Measurements from ENCODE around the gene CNGA2.

The CNGA2 gene

DNA sequence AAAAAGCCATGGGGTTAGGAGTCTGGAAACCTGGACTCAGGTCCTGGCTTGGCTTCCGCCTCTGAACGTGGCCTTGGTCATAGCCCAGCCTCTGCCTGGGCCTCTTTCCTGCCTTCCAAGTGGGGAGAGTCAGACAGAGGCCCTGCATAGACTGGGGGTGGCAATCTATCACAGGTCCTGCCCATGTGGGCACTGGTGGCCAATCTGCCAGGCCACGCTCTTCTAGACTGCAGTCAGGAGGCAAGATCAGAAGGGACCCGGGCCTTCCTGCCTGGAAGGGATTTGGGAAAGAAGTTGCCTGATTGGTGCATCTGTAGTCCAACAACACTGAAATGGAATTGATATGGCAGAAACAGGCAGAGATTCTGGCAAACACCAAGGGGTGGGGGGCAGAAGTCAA, 46.1 kb downstream of the CNGA2 start:
- Histone ChIP-seq H3K27ac (ENCODE audit: low read depth, low read length) (no peak overlapping the region), H3K4me3 (ENCODE audit: low read depth in 1 of 2, low read length in 2 of 2) (no peak overlapping the region), H3K27me3 (ENCODE audit: control insufficient read depth in 1 of 2, insufficient read depth in 2 of 2, low read length in 2 of 2) (peaks cover 0 to 5% of the 10 kb centered on the region in 2 donors), H3K36me3 (ENCODE audit: insufficient read depth, low read length) (no peaks in the 10 kb centered on the region), H3K9ac (ENCODE audit: low read length) (no peak overlapping the region), H3K9me3 (ENCODE audit: low read length) (no peaks in the 10 kb centered on the region), H3K4me1 (ENCODE audit: insufficient read depth, low read length) (no peaks in the 10 kb centered on the region)

GRCh38 chrX:151789179-151789800, 54.7 kb downstream of the CNGA2 start:
- Histone ChIP-seq H3K27ac (ENCODE audit: low read depth, low read length) (no peak overlapping the region), H3K9ac (ENCODE audit: low read length) (no peak overlapping the region), H3K27me3 (ENCODE audit: control insufficient read depth in 1 of 2, insufficient read depth in 2 of 2, low read length in 2 of 2) (peaks cover 0 to 5% of the 10 kb centered on the region in 2 donors), H3K36me3 (ENCODE audit: insufficient read depth, low read length) (no peaks in the 10 kb centered on the region), H3K9me3 (ENCODE audit: low read length) (no peaks in the 10 kb centered on the region), H3K4me1 (ENCODE audit: insufficient read depth, low read length) (no peaks in the 10 kb centered on the region), H3K4me3 (ENCODE audit: low read depth in 1 of 2, low read length in 2 of 2) (no peak overlapping the region)

- Histone ChIP-seq H3K36me3 (ENCODE audit: insufficient read depth, low read length) (no peaks in the 10 kb centered on the region), H3K27ac (ENCODE audit: low read depth, low read length) (no peak overlapping the region)
These were observed 56.1 kb downstream of the CNGA2 start for GRCh38 chrX:151790481-151791160.

GRCh38 chrX:151791961-151792360, 57.4 kb downstream of the CNGA2 start:
- Histone ChIP-seq H3K9me3 (ENCODE audit: low read length) (no peaks in the 10 kb centered on the region), H3K4me1 (ENCODE audit: insufficient read depth, low read length) (no peaks in the 10 kb centered on the region), H3K27me3 (ENCODE audit: control insufficient read depth in 1 of 2, insufficient read depth in 2 of 2, low read length in 2 of 2) (peaks cover 0 to 5% of the 10 kb centered on the region in 2 donors), H3K4me3 (ENCODE audit: low read depth in 1 of 2, low read length in 2 of 2) (no peak overlapping the region), H3K36me3 (ENCODE audit: insufficient read depth, low read length) (no peaks in the 10 kb centered on the region), H3K27ac (ENCODE audit: low read depth, low read length) (no peak overlapping the region), H3K9ac (ENCODE audit: low read length) (no peak overlapping the region)

More at GRCh38 chrX:151790481-151791160, 56.1 kb downstream of the CNGA2 start:
- H3K4me1 ChIP-seq (ENCODE audit: insufficient read depth, low read length): no peaks in the 10 kb centered on the region
- peaks cover 0 to 5% of the 10 kb centered on the region in 2 donors for H3K27me3 ChIP-seq (ENCODE audit: control insufficient read depth in 1 of 2, insufficient read depth in 2 of 2, low read length in 2 of 2)
- H3K9me3 ChIP-seq (ENCODE audit: low read length): no peaks in the 10 kb centered on the region
- no peak overlapping the region for H3K9ac ChIP-seq (ENCODE audit: low read length)
- no peak overlapping the region for H3K4me3 ChIP-seq (ENCODE audit: low read depth in 1 of 2, low read length in 2 of 2)

DNA sequence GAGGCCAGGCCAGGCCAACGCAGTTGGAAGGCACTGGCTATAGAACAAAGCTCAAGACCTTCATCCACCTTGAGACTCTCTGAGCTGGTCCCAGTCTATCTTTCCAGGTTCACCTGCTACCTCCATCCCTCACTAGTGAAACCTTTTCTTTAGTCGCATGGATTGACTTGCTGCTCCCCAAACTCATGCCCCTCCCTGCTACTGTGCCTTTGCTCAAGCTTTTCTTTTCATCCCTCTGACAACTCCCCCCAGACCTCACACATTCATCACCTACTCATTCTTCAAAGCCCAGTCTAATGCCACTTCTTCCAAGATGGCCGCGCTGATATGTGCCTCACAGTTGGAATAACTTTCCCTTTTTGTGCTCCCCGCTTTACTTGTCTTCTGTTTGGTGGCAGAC, 58.0 kb downstream of the CNGA2 start:
- no peaks in the 10 kb centered on the region for H3K4me1 ChIP-seq (ENCODE audit: insufficient read depth, low read length)
- peaks cover 0 to 5% of the 10 kb centered on the region in 2 donors for H3K27me3 ChIP-seq (ENCODE audit: control insufficient read depth in 1 of 2, insufficient read depth in 2 of 2, low read length in 2 of 2)

GRCh38 chrX:151793886-151794285, 59.3 kb downstream of the CNGA2 start:
- no peaks in the 10 kb centered on the region for H3K36me3 ChIP-seq (ENCODE audit: insufficient read depth, low read length)
- H3K9ac ChIP-seq (ENCODE audit: low read length): no peak overlapping the region
- no peak overlapping the region for H3K4me3 ChIP-seq (ENCODE audit: low read depth in 1 of 2, low read length in 2 of 2)
- no peaks in the 10 kb centered on the region for H3K4me1 ChIP-seq (ENCODE audit: insufficient read depth, low read length)
- no peak overlapping the region for H3K27ac ChIP-seq (ENCODE audit: low read depth, low read length)
- H3K9me3 ChIP-seq (ENCODE audit: low read length): no peaks in the 10 kb centered on the region
- peaks cover 0 to 5% of the 10 kb centered on the region in 2 donors for H3K27me3 ChIP-seq (ENCODE audit: control insufficient read depth in 1 of 2, insufficient read depth in 2 of 2, low read length in 2 of 2)

More for the DNA sequence above, 58.0 kb downstream of the CNGA2 start:
- H3K9me3 ChIP-seq (ENCODE audit: low read length): no peaks in the 10 kb centered on the region
- H3K9ac ChIP-seq (ENCODE audit: low read length): no peak overlapping the region
- H3K4me3 ChIP-seq (ENCODE audit: low read depth in 1 of 2, low read length in 2 of 2): no peak overlapping the region
- no peak overlapping the region for H3K27ac ChIP-seq (ENCODE audit: low read depth, low read length)
- H3K36me3 ChIP-seq (ENCODE audit: insufficient read depth, low read length): no peaks in the 10 kb centered on the region

Measured in muscle layer of colon (tissue), 2 donors.